ENCODE data around the gene HDAC9.

Gene HDAC9

GRCh38 chr7:18659746-18660145, 164.2 kb downstream of the HDAC9 start:
- DNase-seq (ENCODE audit: low read depth) = no peak

- DNase-seq (ENCODE audit: low read depth) = no peak
Observed at GRCh38 chr7:18663321-18663720, 167.8 kb downstream of the HDAC9 start.

GRCh38 chr7:18666107-18666728, 170.7 kb downstream of the HDAC9 start:
- peak; percentile 21 for DNase-seq (ENCODE audit: low read depth)

GRCh38 chr7:18667466-18667865, 171.9 kb downstream of the HDAC9 start:
- DNase-seq (ENCODE audit: low read depth) = no peak

GRCh38 chr7:18671176-18671575, 175.6 kb downstream of the HDAC9 start:
- DNase-seq (ENCODE audit: low read depth) = no peak

- DNase-seq (ENCODE audit: low read depth) = no peak
Observed at GRCh38 chr7:18675579-18675978, 180.0 kb downstream of the HDAC9 start.

GRCh38 chr7:18679261-18679660, 183.7 kb downstream of the HDAC9 start:
- DNase-seq (ENCODE audit: low read depth) = no peak

- no peak for DNase-seq (ENCODE audit: low read depth)
Observed at GRCh38 chr7:18680576-18680975, 185.0 kb downstream of the HDAC9 start.

- no peak for DNase-seq (ENCODE audit: low read depth)
Observed at GRCh38 chr7:18684916-18685315, 189.4 kb downstream of the HDAC9 start.

GRCh38 chr7:18685971-18686370, 190.4 kb downstream of the HDAC9 start:
- DNase-seq (ENCODE audit: low read depth) = no peak

- no peak for DNase-seq (ENCODE audit: low read depth)
Observed at GRCh38 chr7:18689551-18689950, 194.0 kb downstream of the HDAC9 start.

- no peak for DNase-seq (ENCODE audit: low read depth)
Observed at GRCh38 chr7:18693406-18693805, 197.9 kb downstream of the HDAC9 start.

GRCh38 chr7:18693816-18694215, 198.3 kb downstream of the HDAC9 start:
- no peak for DNase-seq (ENCODE audit: low read depth)

GRCh38 chr7:18694484-18694883, 198.9 kb downstream of the HDAC9 start:
- DNase-seq (ENCODE audit: low read depth) = no peak

- no peak for DNase-seq (ENCODE audit: low read depth)
Observed at GRCh38 chr7:18694911-18695310, 199.4 kb downstream of the HDAC9 start.

- no peak for DNase-seq (ENCODE audit: low read depth)
Observed at GRCh38 chr7:18698258-18698734, 202.7 kb downstream of the HDAC9 start.

GRCh38 chr7:18700147-18700546, 204.6 kb downstream of the HDAC9 start:
- DNase-seq (ENCODE audit: low read depth) = no peak

GRCh38 chr7:18702071-18702829, 206.7 kb downstream of the HDAC9 start:
- no peak for DNase-seq (ENCODE audit: low read depth)

- no peak for DNase-seq (ENCODE audit: low read depth)
Observed at GRCh38 chr7:18703685-18704084, 208.1 kb downstream of the HDAC9 start.

- DNase-seq (ENCODE audit: low read depth) = no peak
Observed at GRCh38 chr7:18706670-18707069, 211.1 kb downstream of the HDAC9 start.

- DNase-seq (ENCODE audit: low read depth) = no peak
Observed at GRCh38 chr7:18708204-18708603, 212.7 kb downstream of the HDAC9 start.

- no peak for DNase-seq (ENCODE audit: low read depth)
Observed at GRCh38 chr7:18715988-18716387, 220.4 kb downstream of the HDAC9 start.

GRCh38 chr7:18721429-18721828, 225.9 kb downstream of the HDAC9 start:
- DNase-seq (ENCODE audit: low read depth) = no peak

- DNase-seq (ENCODE audit: low read depth) = no peak
Observed at GRCh38 chr7:18724318-18724717, 228.8 kb downstream of the HDAC9 start.
